PC-9 (cell line): ENCODE data around the gene KLK14.

Experiments
- EZH2 ChIP-seq: fragments of 200-600 bp; sonication (generic); IDR thresholded peaks from 2 replicates; pipeline ENCODE4 v1.8.0; 2017; ENCODE audit warnings: antibody characterized with exemption, low read depth
- TF ChIP-seq, protein P1 (sequence below): fragments of 200-600 bp; sonication (generic); conservative IDR thresholded peaks from 2 replicates; pipeline ENCODE4 v1.6.1; 2017; ENCODE audit warnings: mixed run types, antibody characterized with exemption, mild to moderate bottlenecking, moderate library complexity

DNA sequence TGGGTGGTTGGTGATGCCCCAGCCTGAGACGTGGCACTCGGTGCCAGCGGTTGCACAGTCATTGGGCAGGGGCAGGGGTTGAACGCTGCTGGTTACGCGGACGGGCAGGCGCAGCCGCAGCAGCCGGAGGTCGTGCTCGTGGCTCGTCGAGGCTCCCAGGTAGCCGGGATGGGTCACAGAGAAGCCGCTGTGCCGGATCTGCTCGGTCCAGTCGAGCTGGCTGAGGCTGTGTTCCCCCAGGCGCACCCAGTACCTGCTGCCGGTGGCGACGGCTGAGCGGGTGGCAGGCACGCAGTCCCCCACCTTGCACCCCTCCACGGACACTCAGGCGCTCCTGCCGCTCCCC, 50.8 kb downstream of the KLK14 start:
- TF ChIP-seq, protein P1, sequence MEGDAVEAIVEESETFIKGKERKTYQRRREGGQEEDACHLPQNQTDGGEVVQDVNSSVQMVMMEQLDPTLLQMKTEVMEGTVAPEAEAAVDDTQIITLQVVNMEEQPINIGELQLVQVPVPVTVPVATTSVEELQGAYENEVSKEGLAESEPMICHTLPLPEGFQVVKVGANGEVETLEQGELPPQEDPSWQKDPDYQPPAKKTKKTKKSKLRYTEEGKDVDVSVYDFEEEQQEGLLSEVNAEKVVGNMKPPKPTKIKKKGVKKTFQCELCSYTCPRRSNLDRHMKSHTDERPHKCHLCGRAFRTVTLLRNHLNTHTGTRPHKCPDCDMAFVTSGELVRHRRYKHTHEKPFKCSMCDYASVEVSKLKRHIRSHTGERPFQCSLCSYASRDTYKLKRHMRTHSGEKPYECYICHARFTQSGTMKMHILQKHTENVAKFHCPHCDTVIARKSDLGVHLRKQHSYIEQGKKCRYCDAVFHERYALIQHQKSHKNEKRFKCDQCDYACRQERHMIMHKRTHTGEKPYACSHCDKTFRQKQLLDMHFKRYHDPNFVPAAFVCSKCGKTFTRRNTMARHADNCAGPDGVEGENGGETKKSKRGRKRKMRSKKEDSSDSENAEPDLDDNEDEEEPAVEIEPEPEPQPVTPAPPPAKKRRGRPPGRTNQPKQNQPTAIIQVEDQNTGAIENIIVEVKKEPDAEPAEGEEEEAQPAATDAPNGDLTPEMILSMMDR = no peak
- no peak for TF ChIP-seq EZH2
